ES-I3 (cell line): ENCODE measurements around the gene MOB3A.

Source experiments
- H3K36me3 ChIP-seq: 2 replicates; pipeline ENCODE4 v1.6.1; 2013; ENCODE audit warnings: mild to moderate bottlenecking, low read length, control low read depth, moderate library complexity; ENCODE audit not compliant: insufficient read depth
- H3K4me1 ChIP-seq: 2 replicates; pipeline ENCODE4 v1.6.1; 2013; ENCODE audit warnings: mild to moderate bottlenecking, control low read depth, low read length; ENCODE audit not compliant: insufficient read depth
- H3K9ac ChIP-seq: 2 replicates; pipeline ENCODE4 v1.6.1; 2013; ENCODE audit warnings: low read depth, mild to moderate bottlenecking, low read length, moderate library complexity
- H3K9me3 ChIP-seq: 2 replicates; pipeline ENCODE4 v1.6.1; 2013; ENCODE audit warnings: mild to moderate bottlenecking, low read length, moderate library complexity; ENCODE audit not compliant: control insufficient read depth, insufficient read depth

Gene MOB3A

DNA sequence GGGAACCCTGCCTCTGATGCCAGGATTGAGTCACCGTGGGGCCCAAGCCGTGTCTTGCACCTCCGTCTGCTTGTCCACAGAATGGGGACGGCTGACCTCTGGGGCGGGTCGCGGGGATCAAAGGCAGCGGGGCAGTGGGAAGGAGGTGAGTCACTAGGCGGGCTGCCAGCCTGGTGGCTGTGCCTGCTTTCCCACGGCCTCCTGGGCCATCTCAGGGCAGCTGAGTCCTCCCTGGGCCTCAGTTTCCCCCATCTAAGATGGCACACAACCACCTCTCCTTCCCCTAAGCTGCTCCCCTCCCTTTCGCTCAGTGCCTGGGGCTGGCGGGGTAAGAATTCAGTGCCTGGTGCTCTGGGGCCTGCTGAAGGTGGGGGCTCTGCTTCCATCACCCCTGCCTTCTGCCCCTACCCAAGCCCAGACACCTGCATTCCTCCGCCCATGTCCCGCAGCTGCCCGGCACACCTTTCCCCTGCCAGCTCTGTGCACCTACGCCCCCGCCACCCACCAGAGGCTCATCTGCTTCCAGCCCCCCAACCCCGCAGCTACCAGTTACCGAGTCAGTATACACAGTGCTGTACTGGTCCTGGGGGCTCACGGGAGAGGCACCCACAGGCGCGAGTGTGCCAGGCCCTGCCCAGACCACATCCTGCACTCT is 48.5 kb downstream of the MOB3A start:
- Histone ChIP-seq H3K36me3 (no peaks in the 10 kb centered on the region; the same call in 1 of the 2 replicates), H3K4me1 (peaks cover 6% of the 10 kb centered on the region; the same call in 1 of the 2 replicates), H3K9ac (no peak overlapping the region), H3K9me3 (no peaks in the 10 kb centered on the region)

- Histone ChIP-seq H3K36me3 (no peaks in the 10 kb centered on the region; the same call in 1 of the 2 replicates), H3K9ac (no peak overlapping the region), H3K9me3 (no peaks in the 10 kb centered on the region), H3K4me1 (peaks cover 4% of the 10 kb centered on the region; the same call in 1 of the 2 replicates)
Measured at GRCh38 chr19:2047076-2047448, 49.1 kb downstream of the MOB3A start.

- Histone ChIP-seq H3K9me3 (no peaks in the 10 kb centered on the region), H3K4me1 (peaks cover 6% of the 10 kb centered on the region; the same call in 1 of the 2 replicates), H3K36me3 (peaks cover 2% of the 10 kb centered on the region; the same call in 1 of the 2 replicates), H3K9ac (no peak overlapping the region)
Measured at GRCh38 chr19:2046046-2046907, 49.8 kb downstream of the MOB3A start.

DNA sequence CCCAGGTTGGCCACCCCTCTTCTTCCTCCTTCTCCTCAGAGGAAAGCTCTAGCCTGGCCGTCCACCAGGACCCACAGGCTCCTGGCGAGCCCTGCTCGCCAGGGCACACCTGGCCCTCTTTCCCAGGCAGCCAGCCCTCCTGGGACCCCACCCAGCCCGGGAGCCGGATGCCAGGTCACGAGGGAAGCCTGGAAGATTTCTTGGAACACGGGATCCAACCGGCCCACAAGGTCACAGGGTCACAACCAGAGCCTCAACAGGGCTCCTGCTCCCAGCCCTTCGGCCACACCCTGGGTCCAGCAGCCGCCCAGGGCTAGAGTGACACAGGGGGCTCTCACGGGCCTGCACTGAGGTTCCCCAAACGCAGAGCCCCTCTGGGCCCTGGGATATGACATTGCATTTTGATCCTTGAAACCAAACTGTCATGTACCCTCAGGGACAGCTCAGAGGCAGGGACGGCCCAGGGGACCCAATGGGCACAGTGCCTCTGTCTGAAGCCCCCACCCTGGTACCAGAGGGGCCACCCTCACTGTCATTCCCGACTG is 50.6 kb downstream of the MOB3A start:
- peaks cover 6% of the 10 kb centered on the region; the same call in 1 of the 2 replicates for H3K4me1 ChIP-seq
- no peaks in the 10 kb centered on the region for H3K9me3 ChIP-seq
- H3K9ac ChIP-seq: no peak overlapping the region
- H3K36me3 ChIP-seq: peaks cover 7% of the 10 kb centered on the region

- Histone ChIP-seq H3K9ac (no peak overlapping the region), H3K4me1 (peaks cover 6% of the 10 kb centered on the region; the same call in 1 of the 2 replicates), H3K9me3 (no peaks in the 10 kb centered on the region), H3K36me3 (peaks cover 7% of the 10 kb centered on the region)
Measured at GRCh38 chr19:2044709-2045500, 51.2 kb downstream of the MOB3A start.

GRCh38 chr19:2043961-2044708 is 52.0 kb downstream of the MOB3A start:
- H3K4me1 ChIP-seq: peaks cover 6% of the 10 kb centered on the region; the same call in 1 of the 2 replicates
- H3K9me3 ChIP-seq: no peaks in the 10 kb centered on the region
- peaks cover 7% of the 10 kb centered on the region for H3K36me3 ChIP-seq
- H3K9ac ChIP-seq: no peak overlapping the region

GRCh38 chr19:2043251-2043641 is 52.9 kb downstream of the MOB3A start:
- no peaks in the 10 kb centered on the region for H3K9me3 ChIP-seq
- no peak overlapping the region for H3K9ac ChIP-seq
- peaks cover 7% of the 10 kb centered on the region for H3K36me3 ChIP-seq
- H3K4me1 ChIP-seq: peaks cover 6% of the 10 kb centered on the region; the same call in 1 of the 2 replicates

DNA sequence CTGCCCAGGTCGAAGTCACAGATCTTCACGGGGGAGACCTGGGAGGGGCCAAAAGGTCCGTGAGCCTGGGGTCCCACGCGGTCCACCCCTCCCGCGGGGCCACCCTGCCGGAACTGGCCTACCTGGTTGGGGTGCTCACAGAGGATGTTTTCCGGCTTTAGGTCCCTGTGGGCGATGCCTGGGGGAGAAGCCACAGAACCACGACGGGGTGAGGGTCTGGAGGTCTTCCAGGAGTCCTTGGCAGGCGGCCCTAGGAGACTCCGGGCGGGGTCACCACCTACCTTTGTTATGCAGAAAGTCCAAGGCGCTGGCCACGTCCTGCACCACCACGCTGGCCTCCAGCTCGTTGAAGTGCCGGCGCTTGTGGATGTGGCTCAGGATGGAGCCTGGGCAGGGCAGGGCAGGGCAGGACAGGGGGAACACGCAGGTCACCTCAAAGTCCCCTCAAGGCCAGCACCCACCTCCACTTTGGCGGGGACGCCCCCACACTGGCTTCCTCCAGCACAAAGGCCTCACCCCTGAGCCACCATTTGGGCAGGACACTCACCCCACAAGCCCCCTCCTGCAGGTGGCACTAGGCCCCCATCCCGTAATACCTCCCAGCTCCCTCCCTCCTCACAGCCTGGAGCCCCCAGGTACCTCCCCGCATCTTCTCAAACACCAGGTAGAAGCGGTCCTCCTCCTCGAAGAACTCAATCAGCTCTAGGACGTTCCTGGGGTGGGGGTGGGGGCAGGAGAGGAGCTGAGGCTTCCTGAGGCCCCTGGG is 53.5 kb downstream of the MOB3A start:
- Histone ChIP-seq H3K4me1 (peaks cover 6% of the 10 kb centered on the region; the same call in 1 of the 2 replicates), H3K36me3 (peaks cover 7% of the 10 kb centered on the region), H3K9ac (peak overlapping the region; percentile 36), H3K9me3 (no peaks in the 10 kb centered on the region)

DNA sequence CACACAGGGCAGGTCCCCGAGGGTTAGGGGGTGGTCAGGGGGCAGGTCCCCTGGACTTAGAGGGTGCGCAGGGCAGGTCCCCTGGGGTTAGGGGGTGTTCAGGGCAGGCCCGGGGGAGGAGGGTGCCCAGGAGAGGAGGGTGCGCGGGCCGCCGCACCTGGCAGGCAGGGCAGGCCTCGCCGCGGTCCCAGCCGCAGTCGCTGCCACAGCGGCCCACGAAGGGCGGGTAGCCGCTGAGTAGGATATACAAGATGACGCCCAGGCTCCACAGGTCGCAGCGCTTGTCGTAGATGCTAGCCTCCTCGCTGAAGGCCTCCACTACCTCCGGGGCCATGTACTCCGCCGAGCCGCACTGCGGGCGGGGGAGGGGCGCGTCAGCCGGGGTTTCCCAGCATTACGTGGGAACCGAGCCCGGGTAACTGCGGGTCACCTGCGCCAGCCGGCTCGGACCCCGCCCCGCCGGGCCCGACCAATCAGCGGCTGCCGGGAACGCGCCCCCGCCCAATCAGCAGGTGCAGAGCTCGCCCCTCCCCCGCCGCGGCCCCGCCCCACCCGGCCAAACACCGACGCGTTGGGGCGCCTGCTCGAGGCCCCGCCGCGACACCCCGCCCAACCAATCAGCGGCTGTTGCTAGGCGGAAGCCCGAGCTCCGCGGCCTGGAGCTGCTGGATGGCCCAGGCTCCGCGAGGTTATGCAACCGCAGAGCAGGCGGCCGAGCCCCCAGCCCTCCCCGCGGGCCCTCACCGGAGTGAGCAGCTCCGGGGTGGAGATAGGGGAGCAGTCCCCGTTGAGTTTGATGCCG is 54.2 kb downstream of the MOB3A start:
- Histone ChIP-seq H3K4me1 (peaks cover 6% of the 10 kb centered on the region; the same call in 1 of the 2 replicates), H3K36me3 (peaks cover 7% of the 10 kb centered on the region), H3K9ac (peak overlapping the region; percentile 36), H3K9me3 (no peaks in the 10 kb centered on the region)

- H3K9ac ChIP-seq: no peak overlapping the region; the same call in 1 of the 2 replicates
- H3K9me3 ChIP-seq: no peaks in the 10 kb centered on the region
- peaks cover 6% of the 10 kb centered on the region; the same call in 1 of the 2 replicates for H3K4me1 ChIP-seq
- H3K36me3 ChIP-seq: peaks cover 7% of the 10 kb centered on the region
Measured at GRCh38 chr19:2041433-2041682, 54.8 kb downstream of the MOB3A start.

GRCh38 chr19:2040647-2041432 is 55.3 kb downstream of the MOB3A start:
- no peaks in the 10 kb centered on the region; the same call in 1 of the 2 replicates for H3K9me3 ChIP-seq
- no peak overlapping the region for H3K9ac ChIP-seq
- H3K4me1 ChIP-seq: peaks cover 6% of the 10 kb centered on the region; the same call in 1 of the 2 replicates
- peaks cover 7% of the 10 kb centered on the region for H3K36me3 ChIP-seq
